Measurements from ENCODE around the gene NTHL1. TPM values are rescaled to one million over a fixed set of nuclear protein-coding genes. Genes with fewer than 3 reads are reported as not detected.

Gene NTHL1
- total and polyA plus RNA-seq, 2 of the 13 experiments (the other 11 are each of a cell fraction or from before 2014, with no cell fraction given): 47.5 to 64.9 TPM

DNA sequence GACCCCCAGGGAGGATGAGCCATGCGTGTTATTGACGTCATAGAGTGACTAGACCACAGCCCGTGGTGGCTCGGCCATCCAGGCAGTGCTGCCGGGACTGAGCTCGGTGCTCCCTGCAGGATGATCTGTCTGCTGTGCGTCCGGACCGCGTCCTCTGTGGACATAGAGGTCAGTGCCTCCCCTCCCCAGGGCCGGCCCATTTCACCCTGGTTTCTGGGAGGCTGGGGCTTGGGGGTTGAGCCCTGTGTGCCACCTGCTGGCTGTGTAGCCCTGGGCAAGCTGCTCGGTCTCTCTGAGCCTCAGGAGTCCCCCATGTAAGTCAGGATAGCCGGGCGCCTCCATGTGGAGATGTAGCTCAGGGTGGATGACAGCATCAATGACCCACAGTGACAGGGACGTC lies 8.4 kb upstream of the NTHL1 start:
- no peak overlapping the region for H2AFZ ChIP-seq (ENCODE audit: low read length)
- ATAC-seq (peak; percentile 69), DNase-seq (ENCODE audit: low spot score) (peak; percentile 38), FAIRE-seq (no peak)
- H3K4me1 ChIP-seq (ENCODE audit: insufficient read depth, low read length): no peaks in the 10 kb centered on the region
- WGBS (ENCODE audit: low lambda C conversion rate): 87% methylated on average over 9 of the region's 15 CpGs
- H3K79me2 ChIP-seq (ENCODE audit: insufficient read depth, low read length): no peaks in the 10 kb centered on the region
- BruUV-seq (replicated peaks): no TSS peak
- POLR2A ChIA-PET: interaction anchor here (1.8 to 2.3 kb wide), 3 partner anchors 20 to 99 kb away, joined by 7 to 14 read pairs (median 8); partner anchors contain the start of gene TRAF7
- no peak overlapping the region for H3K27ac ChIP-seq (ENCODE audit: extremely low read length, insufficient read depth, low read length)
- in situ Hi-C loops (cut with HindIII; ENCODE audit: extremely low pct_ligation_motif_present, low pct_unique_long_range_greater_than_20kb): loop anchor here (5.0 kb wide), 1 partner anchor 34 kb away; no protein-coding TSS in a partner anchor
- no peak overlapping the region for H3K9ac ChIP-seq (ENCODE audit: insufficient read depth, low read depth, low read length)
- no peaks in the 10 kb centered on the region for H3K9me3 ChIP-seq (ENCODE audit: low read length)
- no peak overlapping the region for H3K4me2 ChIP-seq (ENCODE audit: low read depth, low read length)
- H3K4me3 ChIP-seq (replicated peaks in 1 of 3; ENCODE audit: insufficient read depth in 1 of 3, low read depth in 2 of 3, low read length in 3 of 3): no peak overlapping the region
- intact Hi-C loops (cut with micrococcal nuclease; ENCODE audit: unreplicated experiment): loop anchor here (1.0 kb wide), 1 partner anchor 33 kb away; no protein-coding TSS in a partner anchor
- H3K36me3 ChIP-seq (replicated peaks in 1 of 2; ENCODE audit: control insufficient read depth in 1 of 2, insufficient read depth in 2 of 2, low read length in 2 of 2): peaks cover 18 to 27% of the 10 kb centered on the region in 2 experiments; a peak in 4 of 5 replicates
- no peaks in the 10 kb centered on the region for H3K27me3 ChIP-seq (ENCODE audit: control insufficient read depth in 1 of 2, insufficient read depth in 2 of 2, low read length in 2 of 2)
- H4K20me1 ChIP-seq (ENCODE audit: insufficient read depth, low read length): no peaks in the 10 kb centered on the region
- CTCF ChIA-PET (ENCODE audit: low intra/inter-chr PET ratio, low total read pairs): interaction anchor here (1.5 to 3.1 kb wide), 2 partner anchors 33 to 52 kb away, joined by 5 to 15 read pairs; no protein-coding TSS in a partner anchor
- TF ChIP-seq NRL (CRISPR knock-in tag; IDR thresholded peaks at IDR 0.05; ENCODE audit: borderline replicate concordance) (0 out of 2 replicates have a peak, but pooled peaks have one; percentile 18), SMC3 (IDR thresholded peaks at IDR 0.05; ENCODE audit: low read length) (peak; percentile 40; the same call in 1 of the 2 replicates), TMF1 (CRISPR knock-in tag; IDR thresholded peaks at IDR 0.05; ENCODE audit: low read depth) (no peak), SALL1 (CRISPR knock-in tag; IDR thresholded peaks at IDR 0.05) (0 out of 2 replicates have a peak, but pooled peaks have one; percentile 14), ZBTB8A (CRISPR knock-in tag; IDR thresholded peaks at IDR 0.05; ENCODE audit: borderline replicate concordance, low read depth) (no peak), PHF20 (CRISPR knock-in tag; IDR thresholded peaks at IDR 0.05) (no peak), NCOA1 (CRISPR knock-in tag; IDR thresholded peaks at IDR 0.05) (no peak), KDM2A (CRISPR knock-in tag; IDR thresholded peaks at IDR 0.05; ENCODE audit: borderline replicate concordance, low read depth) (no peak), CCDC6 (CRISPR knock-in tag; IDR thresholded peaks at IDR 0.05) (0 out of 2 replicates have a peak, but pooled peaks have one; percentile 28), ARNT2 (CRISPR knock-in tag; IDR thresholded peaks at IDR 0.05; ENCODE audit: low read depth) (no peak), ZNF768 (CRISPR knock-in tag; IDR thresholded peaks at IDR 0.05) (peak; percentile 92), ZFP41 (CRISPR knock-in tag; IDR thresholded peaks at IDR 0.05; ENCODE audit: borderline replicate concordance) (no peak), ZSCAN21 (CRISPR knock-in tag; IDR thresholded peaks at IDR 0.05; ENCODE audit: borderline replicate concordance) (no peak)
- TF ChIP-seq, protein P1, sequence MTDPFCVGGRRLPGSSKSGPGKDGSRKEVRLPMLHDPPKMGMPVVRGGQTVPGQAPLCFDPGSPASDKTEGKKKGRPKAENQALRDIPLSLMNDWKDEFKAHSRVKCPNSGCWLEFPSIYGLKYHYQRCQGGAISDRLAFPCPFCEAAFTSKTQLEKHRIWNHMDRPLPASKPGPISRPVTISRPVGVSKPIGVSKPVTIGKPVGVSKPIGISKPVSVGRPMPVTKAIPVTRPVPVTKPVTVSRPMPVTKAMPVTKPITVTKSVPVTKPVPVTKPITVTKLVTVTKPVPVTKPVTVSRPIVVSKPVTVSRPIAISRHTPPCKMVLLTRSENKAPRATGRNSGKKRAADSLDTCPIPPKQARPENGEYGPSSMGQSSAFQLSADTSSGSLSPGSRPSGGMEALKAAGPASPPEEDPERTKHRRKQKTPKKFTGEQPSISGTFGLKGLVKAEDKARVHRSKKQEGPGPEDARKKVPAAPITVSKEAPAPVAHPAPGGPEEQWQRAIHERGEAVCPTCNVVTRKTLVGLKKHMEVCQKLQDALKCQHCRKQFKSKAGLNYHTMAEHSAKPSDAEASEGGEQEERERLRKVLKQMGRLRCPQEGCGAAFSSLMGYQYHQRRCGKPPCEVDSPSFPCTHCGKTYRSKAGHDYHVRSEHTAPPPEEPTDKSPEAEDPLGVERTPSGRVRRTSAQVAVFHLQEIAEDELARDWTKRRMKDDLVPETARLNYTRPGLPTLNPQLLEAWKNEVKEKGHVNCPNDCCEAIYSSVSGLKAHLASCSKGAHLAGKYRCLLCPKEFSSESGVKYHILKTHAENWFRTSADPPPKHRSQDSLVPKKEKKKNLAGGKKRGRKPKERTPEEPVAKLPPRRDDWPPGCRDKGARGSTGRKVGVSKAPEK (CRISPR knock-in tag; IDR thresholded peaks at IDR 0.05; ENCODE audit: borderline replicate concordance): no peak
- TF ChIP-seq, protein P2, sequence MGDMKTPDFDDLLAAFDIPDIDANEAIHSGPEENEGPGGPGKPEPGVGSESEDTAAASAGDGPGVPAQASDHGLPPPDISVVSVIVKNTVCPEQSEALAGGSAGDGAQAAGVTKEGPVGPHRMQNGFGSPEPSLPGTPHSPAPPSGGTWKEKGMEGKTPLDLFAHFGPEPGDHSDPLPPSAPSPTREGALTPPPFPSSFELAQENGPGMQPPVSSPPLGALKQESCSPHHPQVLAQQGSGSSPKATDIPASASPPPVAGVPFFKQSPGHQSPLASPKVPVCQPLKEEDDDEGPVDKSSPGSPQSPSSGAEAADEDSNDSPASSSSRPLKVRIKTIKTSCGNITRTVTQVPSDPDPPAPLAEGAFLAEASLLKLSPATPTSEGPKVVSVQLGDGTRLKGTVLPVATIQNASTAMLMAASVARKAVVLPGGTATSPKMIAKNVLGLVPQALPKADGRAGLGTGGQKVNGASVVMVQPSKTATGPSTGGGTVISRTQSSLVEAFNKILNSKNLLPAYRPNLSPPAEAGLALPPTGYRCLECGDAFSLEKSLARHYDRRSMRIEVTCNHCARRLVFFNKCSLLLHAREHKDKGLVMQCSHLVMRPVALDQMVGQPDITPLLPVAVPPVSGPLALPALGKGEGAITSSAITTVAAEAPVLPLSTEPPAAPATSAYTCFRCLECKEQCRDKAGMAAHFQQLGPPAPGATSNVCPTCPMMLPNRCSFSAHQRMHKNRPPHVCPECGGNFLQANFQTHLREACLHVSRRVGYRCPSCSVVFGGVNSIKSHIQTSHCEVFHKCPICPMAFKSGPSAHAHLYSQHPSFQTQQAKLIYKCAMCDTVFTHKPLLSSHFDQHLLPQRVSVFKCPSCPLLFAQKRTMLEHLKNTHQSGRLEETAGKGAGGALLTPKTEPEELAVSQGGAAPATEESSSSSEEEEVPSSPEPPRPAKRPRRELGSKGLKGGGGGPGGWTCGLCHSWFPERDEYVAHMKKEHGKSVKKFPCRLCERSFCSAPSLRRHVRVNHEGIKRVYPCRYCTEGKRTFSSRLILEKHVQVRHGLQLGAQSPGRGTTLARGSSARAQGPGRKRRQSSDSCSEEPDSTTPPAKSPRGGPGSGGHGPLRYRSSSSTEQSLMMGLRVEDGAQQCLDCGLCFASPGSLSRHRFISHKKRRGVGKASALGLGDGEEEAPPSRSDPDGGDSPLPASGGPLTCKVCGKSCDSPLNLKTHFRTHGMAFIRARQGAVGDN (CRISPR knock-in tag; IDR thresholded peaks at IDR 0.05): peak; percentile 25; the same call in 1 of the 2 replicates
- TF ChIP-seq, protein P3, sequence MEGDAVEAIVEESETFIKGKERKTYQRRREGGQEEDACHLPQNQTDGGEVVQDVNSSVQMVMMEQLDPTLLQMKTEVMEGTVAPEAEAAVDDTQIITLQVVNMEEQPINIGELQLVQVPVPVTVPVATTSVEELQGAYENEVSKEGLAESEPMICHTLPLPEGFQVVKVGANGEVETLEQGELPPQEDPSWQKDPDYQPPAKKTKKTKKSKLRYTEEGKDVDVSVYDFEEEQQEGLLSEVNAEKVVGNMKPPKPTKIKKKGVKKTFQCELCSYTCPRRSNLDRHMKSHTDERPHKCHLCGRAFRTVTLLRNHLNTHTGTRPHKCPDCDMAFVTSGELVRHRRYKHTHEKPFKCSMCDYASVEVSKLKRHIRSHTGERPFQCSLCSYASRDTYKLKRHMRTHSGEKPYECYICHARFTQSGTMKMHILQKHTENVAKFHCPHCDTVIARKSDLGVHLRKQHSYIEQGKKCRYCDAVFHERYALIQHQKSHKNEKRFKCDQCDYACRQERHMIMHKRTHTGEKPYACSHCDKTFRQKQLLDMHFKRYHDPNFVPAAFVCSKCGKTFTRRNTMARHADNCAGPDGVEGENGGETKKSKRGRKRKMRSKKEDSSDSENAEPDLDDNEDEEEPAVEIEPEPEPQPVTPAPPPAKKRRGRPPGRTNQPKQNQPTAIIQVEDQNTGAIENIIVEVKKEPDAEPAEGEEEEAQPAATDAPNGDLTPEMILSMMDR (CRISPR knock-in tag; IDR thresholded peaks at IDR 0.05): peak; percentile 71
